Measurements from ENCODE around the gene CHMP1A.

Gene CHMP1A

DNA sequence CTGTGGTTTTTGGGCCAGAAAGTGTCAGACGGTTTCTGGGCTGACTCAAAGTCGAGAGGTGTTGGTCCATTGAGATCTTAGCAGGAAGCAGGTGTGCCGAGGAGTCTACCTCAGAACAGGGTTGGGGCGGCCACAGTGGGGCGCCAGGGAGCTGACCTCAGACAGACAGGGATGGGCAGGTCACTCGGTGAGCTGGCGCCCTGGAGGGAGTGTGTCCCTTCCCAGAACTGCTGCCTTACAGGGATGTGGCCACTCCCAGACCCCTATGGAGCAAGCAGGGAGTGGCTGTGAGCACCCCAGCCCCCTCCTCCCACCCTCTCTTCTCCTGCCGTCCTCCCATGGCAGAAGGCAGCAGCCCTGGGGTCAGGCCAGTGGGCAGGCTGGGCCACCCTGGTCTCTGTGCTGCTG is 58.1 kb downstream of the CHMP1A start:
- no peak overlapping the region for H3K27ac ChIP-seq (ENCODE audit: low read depth, low read length)
- peaks cover 4% of the 10 kb centered on the region in 2 donors for H3K27me3 ChIP-seq (ENCODE audit: control insufficient read depth in 1 of 2, insufficient read depth in 2 of 2, low read length in 2 of 2)

DNA sequence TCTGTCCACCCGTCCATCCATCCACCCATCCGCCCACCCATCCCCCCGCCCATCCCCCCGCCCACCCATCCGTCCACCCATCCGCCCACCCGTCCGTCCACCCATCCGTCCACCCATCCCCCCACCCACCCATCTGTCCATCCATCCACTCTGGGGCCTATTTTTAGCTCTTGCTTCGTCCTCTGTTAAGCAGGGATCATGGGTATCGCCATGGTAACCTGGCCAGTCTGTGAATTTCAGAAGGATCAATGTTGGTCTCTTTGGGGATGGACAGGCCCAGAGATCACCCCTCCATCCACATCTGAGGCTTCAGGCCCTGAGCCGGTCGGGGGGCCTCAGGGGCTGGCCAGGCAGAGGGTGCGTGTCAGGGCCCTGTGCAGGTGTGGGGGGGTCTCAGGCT is 59.3 kb downstream of the CHMP1A start:
- Histone ChIP-seq H3K4me3 (ENCODE audit: low read depth in 1 of 2, low read length in 2 of 2) (no peak overlapping the region), H3K4me1 (ENCODE audit: control insufficient read depth in 1 of 2, insufficient read depth in 2 of 2, low read length in 2 of 2) (peaks cover 0 to 5% of the 10 kb centered on the region in 2 donors), H3K9ac (ENCODE audit: low read depth in 1 of 2, low read length in 2 of 2) (no peak overlapping the region), H3K27me3 (ENCODE audit: control insufficient read depth in 1 of 2, insufficient read depth in 2 of 2, low read length in 2 of 2) (peaks cover 4% of the 10 kb centered on the region in 2 donors), H3K27ac (ENCODE audit: low read depth, low read length) (no peak overlapping the region), H3K36me3 (ENCODE audit: control insufficient read depth in 1 of 2, insufficient read depth in 2 of 2, low read length in 2 of 2) (no peaks in the 10 kb centered on the region), H3K9me3 (ENCODE audit: control insufficient read depth in 1 of 2, low read length in 2 of 2) (no peaks in the 10 kb centered on the region)

More for the DNA sequence above, 58.1 kb downstream of the CHMP1A start:
- Histone ChIP-seq H3K4me1 (ENCODE audit: control insufficient read depth in 1 of 2, insufficient read depth in 2 of 2, low read length in 2 of 2) (peaks cover 0 to 5% of the 10 kb centered on the region in 2 donors), H3K9ac (ENCODE audit: low read depth in 1 of 2, low read length in 2 of 2) (no peak overlapping the region), H3K4me3 (ENCODE audit: low read depth in 1 of 2, low read length in 2 of 2) (no peak overlapping the region), H3K9me3 (ENCODE audit: control insufficient read depth in 1 of 2, low read length in 2 of 2) (no peaks in the 10 kb centered on the region), H3K36me3 (ENCODE audit: control insufficient read depth in 1 of 2, insufficient read depth in 2 of 2, low read length in 2 of 2) (no peaks in the 10 kb centered on the region)

DNA sequence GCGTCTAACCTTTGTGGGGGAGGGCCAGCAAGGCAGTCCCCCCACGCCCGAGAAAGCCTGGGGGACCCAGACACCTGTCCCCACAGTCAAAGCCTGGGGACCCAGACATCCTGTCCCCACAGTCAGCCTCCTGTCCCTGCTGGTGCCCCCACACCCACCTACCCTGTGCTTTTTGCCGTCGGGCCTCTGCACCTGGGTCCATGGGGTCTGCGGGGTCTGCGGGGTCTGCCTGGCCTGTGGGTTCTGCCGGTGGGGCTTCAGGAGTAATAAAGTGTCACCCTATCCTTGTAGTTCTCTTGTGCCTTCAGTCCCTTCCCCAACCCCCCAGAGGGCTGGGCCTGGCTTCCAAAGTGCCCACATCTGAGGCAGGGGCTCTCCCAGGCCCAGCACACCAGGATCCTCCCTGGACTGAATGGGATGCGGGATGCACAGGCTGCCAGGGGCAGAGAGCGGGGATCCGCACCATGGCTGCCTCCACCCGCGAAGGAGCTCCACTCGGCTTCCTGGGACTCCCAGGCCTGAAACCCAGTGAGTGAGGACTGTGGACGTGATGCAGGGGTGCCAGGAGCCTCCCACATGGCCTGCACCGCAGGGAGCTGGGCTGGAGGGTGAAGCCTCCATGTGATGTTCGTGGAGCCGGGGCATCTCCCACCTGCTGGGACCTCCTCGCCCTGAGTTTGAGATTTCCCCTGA is 60.4 kb downstream of the CHMP1A start:
- Histone ChIP-seq H3K36me3 (ENCODE audit: control insufficient read depth in 1 of 2, insufficient read depth in 2 of 2, low read length in 2 of 2) (no peaks in the 10 kb centered on the region), H3K27ac (ENCODE audit: low read depth, low read length) (no peak overlapping the region), H3K4me3 (ENCODE audit: low read depth in 1 of 2, low read length in 2 of 2) (no peak overlapping the region), H3K9ac (ENCODE audit: low read depth in 1 of 2, low read length in 2 of 2) (no peak overlapping the region), H3K9me3 (ENCODE audit: control insufficient read depth in 1 of 2, low read length in 2 of 2) (no peaks in the 10 kb centered on the region), H3K4me1 (ENCODE audit: control insufficient read depth in 1 of 2, insufficient read depth in 2 of 2, low read length in 2 of 2) (no peaks in the 10 kb centered on the region), H3K27me3 (ENCODE audit: control insufficient read depth in 1 of 2, insufficient read depth in 2 of 2, low read length in 2 of 2) (no peaks in the 10 kb centered on the region)

- no peaks in the 10 kb centered on the region for H3K36me3 ChIP-seq (ENCODE audit: control insufficient read depth in 1 of 2, insufficient read depth in 2 of 2, low read length in 2 of 2)
- no peaks in the 10 kb centered on the region for H3K9me3 ChIP-seq (ENCODE audit: control insufficient read depth in 1 of 2, low read length in 2 of 2)
- H3K4me3 ChIP-seq (ENCODE audit: low read depth in 1 of 2, low read length in 2 of 2) = no peak overlapping the region
- H3K27me3 ChIP-seq (ENCODE audit: control insufficient read depth in 1 of 2, insufficient read depth in 2 of 2, low read length in 2 of 2) = no peaks in the 10 kb centered on the region
- no peak overlapping the region for H3K9ac ChIP-seq (ENCODE audit: low read depth in 1 of 2, low read length in 2 of 2)
- H3K4me1 ChIP-seq (ENCODE audit: control insufficient read depth in 1 of 2, insufficient read depth in 2 of 2, low read length in 2 of 2) = no peaks in the 10 kb centered on the region
- no peak overlapping the region for H3K27ac ChIP-seq (ENCODE audit: low read depth, low read length)
Observed at GRCh38 chr16:89596061-89596689, 61.3 kb downstream of the CHMP1A start.

- H3K9me3 ChIP-seq (ENCODE audit: control insufficient read depth in 1 of 2, low read length in 2 of 2) = no peaks in the 10 kb centered on the region
- no peak overlapping the region for H3K4me3 ChIP-seq (ENCODE audit: low read depth in 1 of 2, low read length in 2 of 2)
- H3K36me3 ChIP-seq (ENCODE audit: control insufficient read depth in 1 of 2, insufficient read depth in 2 of 2, low read length in 2 of 2) = no peaks in the 10 kb centered on the region
- no peaks in the 10 kb centered on the region for H3K27me3 ChIP-seq (ENCODE audit: control insufficient read depth in 1 of 2, insufficient read depth in 2 of 2, low read length in 2 of 2)
- no peak overlapping the region for H3K9ac ChIP-seq (ENCODE audit: low read depth in 1 of 2, low read length in 2 of 2)
- H3K4me1 ChIP-seq (ENCODE audit: control insufficient read depth in 1 of 2, insufficient read depth in 2 of 2, low read length in 2 of 2) = no peaks in the 10 kb centered on the region
- H3K27ac ChIP-seq (ENCODE audit: low read depth, low read length) = no peak overlapping the region
Observed at GRCh38 chr16:89595330-89596060, 62.0 kb downstream of the CHMP1A start.

Data from duodenal mucosa (tissue), 2 donors.